ENCODE data around the gene NLK. TPM values are rescaled to one million over a fixed set of nuclear protein-coding genes. Genes with fewer than 3 reads are reported as not detected.

Gene NLK
- total and polyA plus RNA-seq, 7 donors: 4.0 to 13.0 (median 8.1) TPM

DNA sequence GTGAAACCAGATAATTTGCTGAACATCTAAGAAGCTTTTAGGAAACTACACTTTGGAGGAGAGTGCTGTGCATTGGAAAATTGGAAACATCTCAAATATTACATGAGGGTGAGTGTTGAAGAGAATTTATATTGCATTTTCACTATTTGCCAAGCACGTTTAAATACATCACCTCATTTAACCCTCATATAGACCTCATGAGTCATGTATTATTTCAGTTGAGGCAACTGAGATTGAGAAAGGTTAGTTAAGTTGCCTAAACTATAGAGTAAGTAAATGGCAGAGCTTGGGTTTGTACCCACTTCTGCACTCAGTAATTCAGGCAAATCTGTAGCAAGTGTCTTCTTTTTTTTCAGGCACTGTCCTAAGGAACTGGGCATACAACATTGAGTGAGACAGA lies 3.7 kb upstream of the NLK start:
- no peak overlapping the region for H3K4me3 ChIP-seq
- no peaks in the 10 kb centered on the region for H3K36me3 ChIP-seq (ENCODE audit: insufficient read depth in 1 of 2, low read depth in 1 of 2)
- DNase-seq: no peak
- ATAC-seq: no peak
- no peaks in the 10 kb centered on the region for H3K27me3 ChIP-seq (ENCODE audit: insufficient read depth in 3 of 3, low read length in 2 of 3)
- TF ChIP-seq, protein P1, sequence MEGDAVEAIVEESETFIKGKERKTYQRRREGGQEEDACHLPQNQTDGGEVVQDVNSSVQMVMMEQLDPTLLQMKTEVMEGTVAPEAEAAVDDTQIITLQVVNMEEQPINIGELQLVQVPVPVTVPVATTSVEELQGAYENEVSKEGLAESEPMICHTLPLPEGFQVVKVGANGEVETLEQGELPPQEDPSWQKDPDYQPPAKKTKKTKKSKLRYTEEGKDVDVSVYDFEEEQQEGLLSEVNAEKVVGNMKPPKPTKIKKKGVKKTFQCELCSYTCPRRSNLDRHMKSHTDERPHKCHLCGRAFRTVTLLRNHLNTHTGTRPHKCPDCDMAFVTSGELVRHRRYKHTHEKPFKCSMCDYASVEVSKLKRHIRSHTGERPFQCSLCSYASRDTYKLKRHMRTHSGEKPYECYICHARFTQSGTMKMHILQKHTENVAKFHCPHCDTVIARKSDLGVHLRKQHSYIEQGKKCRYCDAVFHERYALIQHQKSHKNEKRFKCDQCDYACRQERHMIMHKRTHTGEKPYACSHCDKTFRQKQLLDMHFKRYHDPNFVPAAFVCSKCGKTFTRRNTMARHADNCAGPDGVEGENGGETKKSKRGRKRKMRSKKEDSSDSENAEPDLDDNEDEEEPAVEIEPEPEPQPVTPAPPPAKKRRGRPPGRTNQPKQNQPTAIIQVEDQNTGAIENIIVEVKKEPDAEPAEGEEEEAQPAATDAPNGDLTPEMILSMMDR (IDR thresholded peaks at IDR 0.05): no peak
- H3K27ac ChIP-seq: no peak overlapping the region
- peaks cover 13% of the 10 kb centered on the region for H3K4me1 ChIP-seq
- no peaks in the 10 kb centered on the region for H3K9me3 ChIP-seq
- WGBS, 3 donors: 35 to 48% (median 41%) methylated on average over 1 of the region's 1 CpG
- intact Hi-C loops (cut with DNase I): no loop called here

DNA sequence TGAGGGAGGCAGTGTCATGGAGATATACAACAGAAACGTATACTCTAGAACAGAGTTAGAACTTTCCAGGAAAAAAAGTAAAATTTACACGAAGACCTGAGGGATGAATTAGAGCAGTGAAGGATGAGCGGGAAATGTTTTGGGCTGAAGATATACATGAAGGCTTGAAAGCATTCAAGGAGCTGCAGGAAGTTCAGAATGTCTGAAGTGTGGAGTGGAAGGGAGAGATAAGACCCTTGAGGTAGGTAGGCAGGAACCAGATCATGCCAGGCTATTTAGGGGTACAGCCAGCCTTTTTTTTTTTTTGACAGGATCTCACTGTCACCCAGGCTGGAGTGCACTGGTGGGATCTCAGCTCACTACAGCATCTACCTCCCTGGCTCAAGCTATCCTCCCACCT lies 3.2 kb upstream of the NLK start:
- WGBS, 3 donors: 66 to 67% (median 66%) methylated on average over 3 of the region's 3 CpGs

DNA sequence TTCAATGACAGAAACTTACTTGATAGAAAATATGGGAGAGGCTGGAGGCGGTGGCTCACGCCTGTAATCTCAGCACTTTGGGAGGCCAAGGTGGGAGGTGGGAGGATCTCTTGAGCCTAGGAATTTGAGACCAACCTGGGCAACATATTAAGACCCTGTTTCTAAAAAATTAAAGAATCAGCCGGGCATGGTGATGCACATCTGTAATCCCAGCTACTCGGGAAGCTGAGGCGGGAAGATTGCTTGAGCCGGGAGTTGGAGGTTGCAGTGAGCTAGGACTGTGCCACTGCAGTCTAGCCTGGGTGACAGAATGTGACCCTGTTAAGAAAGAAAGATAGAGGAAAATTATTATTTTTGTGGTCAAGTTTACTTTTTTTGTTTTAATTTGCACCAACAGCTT lies 2.1 kb upstream of the NLK start:
- no peak overlapping the region for H3K27ac ChIP-seq
- peaks cover 17% of the 10 kb centered on the region for H3K4me1 ChIP-seq
- 83 to 89% (median 87%) methylated on average over 6 of the region's 6 CpGs for WGBS, 3 donors
- TF ChIP-seq, protein P1 (IDR thresholded peaks at IDR 0.05): no peak
- peak overlapping the region; percentile 94 for H3K4me3 ChIP-seq
- no peak for DNase-seq
- no peak for ATAC-seq
- no peaks in the 10 kb centered on the region for H3K27me3 ChIP-seq (ENCODE audit: insufficient read depth in 3 of 3, low read length in 2 of 3)
- H3K36me3 ChIP-seq (ENCODE audit: insufficient read depth in 1 of 2, low read depth in 1 of 2): no peaks in the 10 kb centered on the region
- no peaks in the 10 kb centered on the region for H3K9me3 ChIP-seq
- intact Hi-C loops (cut with DNase I): loop anchor here in 1 of 2 donors (5.0 kb wide), 1 partner anchor 277 kb away; the partner anchor contains the start of gene TMEM97

More for the DNA sequence above, 3.2 kb upstream of the NLK start:
- intact Hi-C loops (cut with DNase I): no loop called here
- no peak for DNase-seq
- TF ChIP-seq, protein P1 (IDR thresholded peaks at IDR 0.05): no peak
- Histone ChIP-seq H3K9me3 (no peaks in the 10 kb centered on the region), H3K4me1 (peaks cover 17% of the 10 kb centered on the region), H3K27ac (no peak overlapping the region), H3K4me3 (no peak overlapping the region), H3K36me3 (ENCODE audit: insufficient read depth in 1 of 2, low read depth in 1 of 2) (no peaks in the 10 kb centered on the region), H3K27me3 (ENCODE audit: insufficient read depth in 3 of 3, low read length in 2 of 3) (no peaks in the 10 kb centered on the region)
- no peak for ATAC-seq

GRCh38 chr17:28041068-28041843 lies 1.2 kb upstream of the NLK start:
- Histone ChIP-seq H3K27me3 (ENCODE audit: insufficient read depth in 3 of 3, low read length in 2 of 3) (no peaks in the 10 kb centered on the region), H3K4me1 (peaks cover 23% of the 10 kb centered on the region), H3K27ac (peak overlapping the region; percentile 89), H3K9me3 (no peaks in the 10 kb centered on the region), H3K4me3 (peak overlapping the region; percentile 94), H3K36me3 (ENCODE audit: insufficient read depth in 1 of 2, low read depth in 1 of 2) (no peaks in the 10 kb centered on the region)
- TF ChIP-seq, protein P1 (IDR thresholded peaks at IDR 0.05): no peak
- intact Hi-C loops (cut with DNase I): loop anchor here in 1 of 2 donors (5.0 kb wide), 1 partner anchor 276 kb away; the partner anchor contains the start of gene TMEM97
- ATAC-seq (peak; percentile 97 to 99 (median 98)), DNase-seq (peak; percentile 100)
- WGBS, 3 donors: 1% methylated on average over 32 to 43 of the region's 43 CpGs
